ENCODE measurements around the gene PIWIL1.

The PIWIL1 gene

DNA sequence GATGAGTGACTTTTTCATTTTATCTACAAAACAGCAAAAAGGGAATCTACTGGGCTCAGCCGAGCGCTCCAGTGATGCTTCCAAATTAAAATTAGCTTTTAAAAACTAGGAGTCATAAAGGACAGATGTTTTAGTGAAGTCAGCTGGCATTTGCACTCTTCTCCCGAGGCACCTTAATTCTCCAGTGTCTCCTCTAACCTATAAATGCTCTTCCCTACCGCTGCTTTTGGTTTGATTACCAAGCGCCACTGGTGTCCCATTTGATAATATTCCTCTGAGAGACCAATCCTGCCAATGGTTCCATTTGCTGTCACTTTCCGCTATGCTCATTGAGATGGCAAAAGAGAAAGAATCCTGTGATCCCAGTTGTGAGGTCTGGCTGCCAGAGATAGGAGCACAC is 29.3 kb upstream of the PIWIL1 start:
- no peaks in the 10 kb centered on the region for H3K36me3 ChIP-seq (ENCODE audit: control insufficient read depth, insufficient read depth, low read length, severe bottlenecking)
- no peaks in the 10 kb centered on the region for H3K4me1 ChIP-seq (ENCODE audit: control insufficient read depth, insufficient read depth, low read length)
- no peak for DNase-seq (ENCODE audit: low read depth)
- no peak overlapping the region for H3K4me3 ChIP-seq (ENCODE audit: low read length)
- peaks cover 5% of the 10 kb centered on the region for H3K27me3 ChIP-seq (replicated peaks; ENCODE audit: control insufficient read depth, insufficient read depth, low read length)
- H3K9ac ChIP-seq (ENCODE audit: low read length): no peak overlapping the region
- H3K9me3 ChIP-seq (ENCODE audit: control insufficient read depth, low read length): no peaks in the 10 kb centered on the region

DNA sequence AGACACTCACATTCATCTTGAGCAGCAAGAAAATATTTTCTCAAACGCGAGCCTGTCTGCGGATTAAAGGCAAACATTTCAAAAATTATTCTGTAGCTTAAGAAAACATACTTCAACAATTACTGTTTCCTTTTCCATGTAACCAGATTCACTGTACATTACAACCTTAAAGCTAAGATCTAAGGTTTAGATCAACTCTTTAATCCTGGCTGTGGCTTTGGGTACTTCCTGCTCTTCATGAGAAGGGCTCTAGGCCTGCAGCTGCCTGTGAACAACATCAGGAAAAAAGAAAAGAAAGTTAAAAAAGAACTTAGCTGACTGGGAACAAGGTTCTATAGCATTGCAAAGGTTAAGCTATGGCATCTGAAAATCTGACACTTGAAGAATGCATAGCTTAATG is 21.4 kb upstream of the PIWIL1 start:
- no peak for DNase-seq (ENCODE audit: low read depth)
- Histone ChIP-seq H3K4me3 (ENCODE audit: low read length) (no peak overlapping the region), H3K27me3 (replicated peaks; ENCODE audit: control insufficient read depth, insufficient read depth, low read length) (peaks cover 4% of the 10 kb centered on the region), H3K9me3 (ENCODE audit: control insufficient read depth, low read length) (no peaks in the 10 kb centered on the region), H3K4me1 (ENCODE audit: control insufficient read depth, insufficient read depth, low read length) (no peaks in the 10 kb centered on the region), H3K9ac (ENCODE audit: low read length) (no peak overlapping the region), H3K36me3 (ENCODE audit: control insufficient read depth, insufficient read depth, low read length, severe bottlenecking) (no peaks in the 10 kb centered on the region)

DNA sequence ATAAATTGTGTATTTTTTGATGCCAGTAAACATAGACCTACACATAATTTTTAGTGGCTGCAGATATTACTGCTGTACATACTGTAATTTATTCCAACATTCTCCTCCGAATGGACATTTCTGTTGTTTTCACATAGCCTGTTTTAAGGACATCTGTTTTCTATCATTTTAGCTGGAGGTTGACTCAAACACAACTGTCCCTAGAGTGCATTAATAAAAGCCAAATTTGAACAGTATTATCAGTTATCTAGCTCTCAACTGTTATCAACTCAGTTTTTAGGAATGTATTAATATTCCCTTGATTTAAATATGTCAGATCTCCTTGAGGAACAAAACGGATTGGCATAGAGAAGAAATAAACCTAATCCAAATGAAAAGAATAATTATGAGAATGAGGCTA is 17.2 kb upstream of the PIWIL1 start:
- no peak overlapping the region for H3K9ac ChIP-seq (ENCODE audit: low read length)
- H3K27me3 ChIP-seq (replicated peaks; ENCODE audit: control insufficient read depth, insufficient read depth, low read length): peaks cover 8% of the 10 kb centered on the region
- no peak for DNase-seq (ENCODE audit: low read depth)
- H3K36me3 ChIP-seq (ENCODE audit: control insufficient read depth, insufficient read depth, low read length, severe bottlenecking): no peaks in the 10 kb centered on the region
- H3K4me3 ChIP-seq (ENCODE audit: low read length): no peak overlapping the region
- H3K9me3 ChIP-seq (ENCODE audit: control insufficient read depth, low read length): peaks cover 3% of the 10 kb centered on the region
- no peaks in the 10 kb centered on the region for H3K4me1 ChIP-seq (ENCODE audit: control insufficient read depth, insufficient read depth, low read length)

DNA sequence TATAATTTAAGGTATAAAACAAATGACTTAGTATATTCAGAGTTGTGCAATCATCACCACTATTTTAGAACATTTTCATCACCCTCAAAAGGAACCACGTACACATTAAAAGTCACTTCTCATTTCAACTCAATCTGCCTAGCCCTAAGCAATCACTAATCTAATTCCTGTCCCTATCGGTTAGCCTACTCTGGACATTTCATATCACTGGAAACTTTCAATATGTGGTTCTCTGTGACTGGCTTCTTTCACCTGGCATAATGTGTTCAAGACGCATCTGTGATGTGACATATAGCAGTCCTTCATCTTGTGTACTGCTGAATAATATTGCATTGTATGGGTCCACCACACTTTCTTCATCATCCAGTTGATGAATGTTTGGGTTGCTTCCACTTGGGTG is 15.4 kb upstream of the PIWIL1 start:
- no peak for DNase-seq (ENCODE audit: low read depth)
- H3K9me3 ChIP-seq (ENCODE audit: control insufficient read depth, low read length): peaks cover 3% of the 10 kb centered on the region
- no peaks in the 10 kb centered on the region for H3K36me3 ChIP-seq (ENCODE audit: control insufficient read depth, insufficient read depth, low read length, severe bottlenecking)
- no peaks in the 10 kb centered on the region for H3K4me1 ChIP-seq (ENCODE audit: control insufficient read depth, insufficient read depth, low read length)
- H3K9ac ChIP-seq (ENCODE audit: low read length): no peak overlapping the region
- H3K4me3 ChIP-seq (ENCODE audit: low read length): no peak overlapping the region
- H3K27me3 ChIP-seq (replicated peaks; ENCODE audit: control insufficient read depth, insufficient read depth, low read length): peaks cover 10% of the 10 kb centered on the region

DNA sequence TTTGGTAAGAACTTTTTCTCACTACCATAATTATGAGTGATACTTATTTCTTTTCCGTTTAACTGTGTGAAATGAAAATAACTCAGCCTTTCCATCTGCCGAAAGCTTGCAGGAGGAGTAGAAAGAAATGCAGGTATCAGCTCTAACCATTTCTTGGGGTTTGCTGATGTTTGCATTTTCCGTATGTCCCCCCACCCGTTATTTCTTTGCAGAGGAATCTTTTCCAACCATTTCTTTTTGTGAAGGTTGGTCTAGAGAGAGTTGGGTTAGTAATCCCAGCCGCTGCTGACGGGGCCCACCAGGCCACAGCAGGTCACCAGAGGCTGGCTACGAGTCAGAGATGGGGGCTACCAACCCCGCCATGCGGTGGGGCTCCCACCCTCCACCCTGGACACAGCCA is 7.0 kb upstream of the PIWIL1 start:
- H3K9ac ChIP-seq (ENCODE audit: low read length): no peak overlapping the region
- H3K4me1 ChIP-seq (ENCODE audit: control insufficient read depth, insufficient read depth, low read length): no peaks in the 10 kb centered on the region
- H3K4me3 ChIP-seq (ENCODE audit: low read length): no peak overlapping the region
- H3K27me3 ChIP-seq (replicated peaks; ENCODE audit: control insufficient read depth, insufficient read depth, low read length): peaks cover 23% of the 10 kb centered on the region
- no peaks in the 10 kb centered on the region for H3K36me3 ChIP-seq (ENCODE audit: control insufficient read depth, insufficient read depth, low read length, severe bottlenecking)
- DNase-seq (ENCODE audit: low read depth): no peak
- H3K9me3 ChIP-seq (ENCODE audit: control insufficient read depth, low read length): no peaks in the 10 kb centered on the region

DNA sequence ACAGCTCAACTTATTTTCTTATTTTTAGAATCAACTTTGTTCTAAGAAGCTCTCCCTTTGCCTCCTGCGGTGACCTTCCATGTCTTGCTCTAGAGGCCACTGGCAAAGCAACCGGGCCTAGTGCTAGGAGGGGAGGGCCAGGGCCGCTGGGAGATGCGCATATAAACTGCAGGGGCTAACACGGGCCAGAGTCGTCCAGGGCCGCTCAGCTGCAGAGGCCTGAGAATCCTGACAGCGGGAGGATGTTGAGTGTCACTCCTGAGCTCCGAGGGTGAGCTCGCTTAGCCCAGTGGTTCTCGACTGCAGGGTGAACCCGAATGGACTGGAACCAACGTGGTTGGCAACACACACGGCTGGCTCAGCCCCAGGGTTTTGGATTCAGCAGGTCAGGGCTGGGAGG is 6.5 kb upstream of the PIWIL1 start:
- no peaks in the 10 kb centered on the region for H3K36me3 ChIP-seq (ENCODE audit: control insufficient read depth, insufficient read depth, low read length, severe bottlenecking)
- DNase-seq (ENCODE audit: low read depth): no peak
- H3K4me1 ChIP-seq (ENCODE audit: control insufficient read depth, insufficient read depth, low read length): no peaks in the 10 kb centered on the region
- no peaks in the 10 kb centered on the region for H3K9me3 ChIP-seq (ENCODE audit: control insufficient read depth, low read length)
- H3K4me3 ChIP-seq (ENCODE audit: low read length): no peak overlapping the region
- H3K9ac ChIP-seq (ENCODE audit: low read length): no peak overlapping the region
- H3K27me3 ChIP-seq (replicated peaks; ENCODE audit: control insufficient read depth, insufficient read depth, low read length): peaks cover 22% of the 10 kb centered on the region

DNA sequence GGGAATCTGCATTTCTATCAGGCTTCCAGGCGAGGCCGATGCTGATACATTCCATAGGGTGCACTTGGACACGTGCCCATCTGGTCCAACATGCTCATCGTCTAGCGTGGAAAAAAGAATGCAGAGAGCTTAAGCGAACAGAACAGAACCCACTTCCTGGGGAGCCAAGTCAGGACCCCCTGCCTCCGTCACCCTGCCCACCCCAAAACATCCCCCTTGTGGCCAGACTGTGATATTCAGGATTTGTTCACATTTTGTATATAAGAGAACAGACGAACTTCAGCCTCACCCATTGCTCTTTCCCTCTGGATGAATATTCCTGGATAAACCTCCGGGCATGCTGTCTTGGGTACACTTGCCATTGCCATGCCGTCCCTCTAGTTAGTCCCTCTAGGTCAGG is 4.3 kb upstream of the PIWIL1 start:
- H3K27me3 ChIP-seq (replicated peaks; ENCODE audit: control insufficient read depth, insufficient read depth, low read length): peaks cover 18% of the 10 kb centered on the region
- no peak overlapping the region for H3K4me3 ChIP-seq (ENCODE audit: low read length)
- H3K36me3 ChIP-seq (ENCODE audit: control insufficient read depth, insufficient read depth, low read length, severe bottlenecking): no peaks in the 10 kb centered on the region

DNA sequence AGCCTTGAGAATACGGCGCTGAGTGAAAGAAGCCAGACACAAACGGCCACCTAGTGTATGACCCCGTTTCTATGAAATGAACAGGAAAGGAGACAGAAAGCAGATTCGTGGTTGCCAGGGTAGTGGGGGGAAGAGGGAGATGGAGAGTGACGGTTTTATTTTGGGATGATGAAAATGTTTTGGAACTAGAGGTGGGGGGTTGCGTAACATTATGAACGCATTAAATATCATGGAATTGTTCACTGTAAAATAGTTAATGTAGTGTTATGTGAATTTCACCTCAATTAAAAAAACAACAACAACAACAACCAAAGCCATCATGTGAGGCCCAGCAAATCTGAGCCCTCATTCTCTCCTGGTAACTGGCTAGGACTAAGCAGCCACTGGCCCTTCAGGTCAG is 3.3 kb upstream of the PIWIL1 start:
- H3K27me3 ChIP-seq (replicated peaks; ENCODE audit: control insufficient read depth, insufficient read depth, low read length): peaks cover 20% of the 10 kb centered on the region
- H3K4me1 ChIP-seq (ENCODE audit: control insufficient read depth, insufficient read depth, low read length): no peaks in the 10 kb centered on the region
- DNase-seq (ENCODE audit: low read depth): no peak
- no peak overlapping the region for H3K9ac ChIP-seq (ENCODE audit: low read length)
- H3K4me3 ChIP-seq (ENCODE audit: low read length): no peak overlapping the region
- no peaks in the 10 kb centered on the region for H3K9me3 ChIP-seq (ENCODE audit: control insufficient read depth, low read length)
- H3K36me3 ChIP-seq (ENCODE audit: control insufficient read depth, insufficient read depth, low read length, severe bottlenecking): no peaks in the 10 kb centered on the region

More for the DNA sequence above, 4.3 kb upstream of the PIWIL1 start:
- Histone ChIP-seq H3K4me1 (ENCODE audit: control insufficient read depth, insufficient read depth, low read length) (no peaks in the 10 kb centered on the region), H3K9me3 (ENCODE audit: control insufficient read depth, low read length) (no peaks in the 10 kb centered on the region), H3K9ac (ENCODE audit: low read length) (no peak overlapping the region)
- no peak for DNase-seq (ENCODE audit: low read depth)

DNA sequence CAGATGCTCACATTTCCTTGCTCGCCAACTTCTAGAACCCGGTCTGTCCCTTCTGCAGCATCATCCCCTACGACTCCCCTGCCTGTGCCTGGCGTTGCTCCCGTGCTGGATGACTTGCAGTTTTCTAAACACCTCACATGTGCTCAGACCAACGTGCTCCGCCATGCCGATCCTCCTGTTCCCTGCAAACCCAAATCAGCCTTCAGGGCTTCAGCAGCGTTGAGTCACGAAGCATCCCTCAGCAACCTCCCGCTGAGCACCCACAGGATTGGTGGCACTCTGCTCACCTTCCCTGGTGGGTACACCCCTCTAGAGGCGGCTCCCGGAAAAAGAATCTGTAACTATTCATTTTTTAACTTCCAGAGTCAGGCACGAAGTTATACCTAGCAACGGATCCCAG is 2.8 kb upstream of the PIWIL1 start:
- H3K4me3 ChIP-seq (ENCODE audit: low read length): no peak overlapping the region
- no peaks in the 10 kb centered on the region for H3K36me3 ChIP-seq (ENCODE audit: control insufficient read depth, insufficient read depth, low read length, severe bottlenecking)
- H3K9ac ChIP-seq (ENCODE audit: low read length): no peak overlapping the region
- no peak for DNase-seq (ENCODE audit: low read depth)
- H3K4me1 ChIP-seq (ENCODE audit: control insufficient read depth, insufficient read depth, low read length): no peaks in the 10 kb centered on the region
- H3K27me3 ChIP-seq (replicated peaks; ENCODE audit: control insufficient read depth, insufficient read depth, low read length): peaks cover 25% of the 10 kb centered on the region
- H3K9me3 ChIP-seq (ENCODE audit: control insufficient read depth, low read length): no peaks in the 10 kb centered on the region

DNA sequence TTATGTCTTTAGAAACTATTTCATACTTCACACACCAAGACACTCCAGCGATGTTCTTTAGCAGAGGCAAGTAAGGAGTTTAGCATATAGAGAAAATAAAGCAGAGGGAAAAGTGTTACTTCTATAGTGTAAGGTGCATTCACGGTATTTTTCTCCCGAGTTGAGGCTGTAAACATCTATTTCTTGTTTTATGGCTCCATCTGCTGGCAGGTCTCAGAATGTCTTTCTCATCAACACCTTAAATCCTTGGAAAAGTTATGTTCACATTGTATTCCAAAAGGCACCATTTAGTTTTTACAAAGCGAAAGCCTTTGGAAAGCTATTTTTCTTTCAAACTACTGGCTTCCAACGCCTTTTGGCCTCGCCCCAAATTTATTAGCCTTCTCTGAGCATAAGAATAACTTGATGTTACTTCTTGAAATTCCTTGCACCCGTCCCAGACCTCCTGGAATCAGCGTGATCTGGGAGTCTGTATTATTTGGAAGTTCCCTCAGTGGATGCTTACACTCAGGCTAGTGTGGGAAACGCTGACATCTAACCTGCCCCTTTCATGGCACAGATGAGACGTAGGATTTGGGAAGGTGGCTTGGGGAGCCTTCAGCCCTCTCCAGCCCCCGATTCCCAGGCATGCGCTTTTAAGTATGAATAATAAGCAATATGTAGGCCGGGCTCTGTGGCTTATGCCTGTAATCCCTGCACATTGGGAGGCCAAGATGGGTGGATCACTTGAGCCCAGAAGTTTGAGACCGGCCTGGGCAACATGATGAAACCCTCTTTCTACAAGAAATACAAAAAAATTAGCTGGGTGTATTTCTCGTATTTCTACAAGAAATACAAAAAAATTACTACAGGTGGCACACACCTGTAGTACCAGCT is 1.9 kb upstream of the PIWIL1 start:
- Histone ChIP-seq H3K9me3 (ENCODE audit: control insufficient read depth, low read length) (peaks cover under 1% of the 10 kb centered on the region), H3K27me3 (replicated peaks; ENCODE audit: control insufficient read depth, insufficient read depth, low read length) (peaks cover 28% of the 10 kb centered on the region)
- DNase-seq (ENCODE audit: low read depth): peak; percentile 84

DNA sequence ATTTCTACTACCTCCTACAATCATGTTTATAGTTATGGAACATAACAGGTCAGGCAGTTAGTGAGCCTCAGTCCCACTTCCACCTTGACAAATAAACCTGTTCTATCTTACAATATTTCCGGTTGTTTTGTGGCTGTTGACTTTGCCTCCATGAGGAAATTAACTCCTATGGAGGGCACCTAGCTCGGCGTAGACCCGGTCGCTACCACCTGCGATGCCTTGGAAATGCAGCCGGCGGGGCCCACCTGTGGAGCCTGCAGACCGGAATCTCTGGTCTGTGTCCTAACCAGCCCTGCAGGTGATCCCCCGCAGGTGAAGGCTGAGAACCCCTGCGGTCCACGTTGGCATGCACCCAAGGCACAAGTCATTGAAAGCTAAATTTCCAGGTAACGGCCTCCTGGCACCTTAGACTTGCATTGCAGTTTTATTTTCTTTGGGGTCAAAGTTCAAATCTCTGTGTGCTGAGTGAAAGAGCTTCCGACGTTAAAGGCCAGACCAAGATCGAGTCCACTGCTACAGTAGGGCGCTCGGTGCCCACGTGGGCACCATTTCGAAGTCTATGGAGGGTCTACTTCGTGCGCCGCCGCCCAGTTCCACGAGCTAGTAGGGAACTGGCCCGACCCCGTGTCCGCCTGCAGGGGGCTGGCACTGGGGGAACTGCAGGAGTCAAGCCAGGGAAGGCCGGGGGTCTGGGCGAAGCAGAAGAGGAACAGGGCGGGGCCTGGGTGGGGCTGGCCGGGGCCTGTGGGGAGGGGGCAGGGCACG is 782 bp upstream of the PIWIL1 start:
- no peaks in the 10 kb centered on the region for H3K4me1 ChIP-seq (ENCODE audit: control insufficient read depth, insufficient read depth, low read length)
- H3K9ac ChIP-seq (ENCODE audit: low read length): no peak overlapping the region
- peaks cover 10% of the 10 kb centered on the region for H3K9me3 ChIP-seq (ENCODE audit: control insufficient read depth, low read length)
- no peak overlapping the region for H3K4me3 ChIP-seq (ENCODE audit: low read length)
- no peaks in the 10 kb centered on the region for H3K36me3 ChIP-seq (ENCODE audit: control insufficient read depth, insufficient read depth, low read length, severe bottlenecking)
- H3K27me3 ChIP-seq (replicated peaks; ENCODE audit: control insufficient read depth, insufficient read depth, low read length): peaks cover 39% of the 10 kb centered on the region
- no peak for DNase-seq (ENCODE audit: low read depth)

More for the DNA sequence above, 1.9 kb upstream of the PIWIL1 start:
- H3K9ac ChIP-seq (ENCODE audit: low read length): no peak overlapping the region
- no peaks in the 10 kb centered on the region for H3K36me3 ChIP-seq (ENCODE audit: control insufficient read depth, insufficient read depth, low read length, severe bottlenecking)
- H3K4me1 ChIP-seq (ENCODE audit: control insufficient read depth, insufficient read depth, low read length): no peaks in the 10 kb centered on the region
- no peak overlapping the region for H3K4me3 ChIP-seq (ENCODE audit: low read length)

Measured in adipocyte (in vitro differentiated cells).